ENCODE measurements around the gene NUP98. TPM values are rescaled to one million over a fixed set of nuclear protein-coding genes. Genes with fewer than 3 reads are reported as not detected.

The NUP98 gene
- total and polyA plus RNA-seq, 5 donors: 22.9 to 55.9 (median 42.7) TPM

GRCh38 chr11:3685923-3686322, 111.4 kb downstream of the NUP98 start:
- H3K4me3 ChIP-seq (ENCODE audit: low read length): no peak overlapping the region
- peak; percentile 59 to 74 for ATAC-seq
- H3K27ac ChIP-seq (ENCODE audit: low read length): no peak overlapping the region
- WGBS: 58% methylated on average over 7 of the region's 7 CpGs
- H3K27me3 ChIP-seq (ENCODE audit: control insufficient read depth, insufficient read depth): no peaks in the 10 kb centered on the region
- DNase-seq: no peak
- no peaks in the 10 kb centered on the region for H3K4me1 ChIP-seq (ENCODE audit: control insufficient read depth, insufficient read depth, low read length)
- intact Hi-C loops (cut with DNase I): no loop called here
- no peaks in the 10 kb centered on the region for H3K9me3 ChIP-seq (ENCODE audit: control insufficient read depth, low read length)

- ATAC-seq (peak in 1 of 2 donors; percentile 16), DNase-seq (no peak)
- H3K4me1 ChIP-seq (ENCODE audit: control insufficient read depth, insufficient read depth, low read length): no peaks in the 10 kb centered on the region
- 49% methylated on average over 2 of the region's 2 CpGs for WGBS
- H3K27me3 ChIP-seq (ENCODE audit: control insufficient read depth, insufficient read depth): no peaks in the 10 kb centered on the region
- H3K27ac ChIP-seq (ENCODE audit: low read length): no peak overlapping the region
- no peak overlapping the region for H3K4me3 ChIP-seq (ENCODE audit: low read length)
- intact Hi-C loops (cut with DNase I): no loop called here
- H3K9me3 ChIP-seq (ENCODE audit: control insufficient read depth, low read length): no peaks in the 10 kb centered on the region
These were observed 112.6 kb downstream of the NUP98 start for GRCh38 chr11:3684819-3685172.

- DNase-seq (no peak), ATAC-seq (no peak)
- H3K27me3 ChIP-seq (ENCODE audit: control insufficient read depth, insufficient read depth): no peaks in the 10 kb centered on the region
- no peaks in the 10 kb centered on the region for H3K9me3 ChIP-seq (ENCODE audit: control insufficient read depth, low read length)
- intact Hi-C loops (cut with DNase I): no loop called here
- 90% methylated on average over 12 of the region's 12 CpGs for WGBS
- H3K27ac ChIP-seq (ENCODE audit: low read length): no peak overlapping the region
- H3K4me1 ChIP-seq (ENCODE audit: control insufficient read depth, insufficient read depth, low read length): no peaks in the 10 kb centered on the region
- no peak overlapping the region for H3K4me3 ChIP-seq (ENCODE audit: low read length)
These were observed 113.1 kb downstream of the NUP98 start for GRCh38 chr11:3684129-3684818.

- peak; percentile 34 to 85 for ATAC-seq
- Histone ChIP-seq H3K27me3 (ENCODE audit: control insufficient read depth, insufficient read depth) (no peaks in the 10 kb centered on the region), H3K4me3 (ENCODE audit: low read length) (no peak overlapping the region), H3K4me1 (ENCODE audit: control insufficient read depth, insufficient read depth, low read length) (no peaks in the 10 kb centered on the region), H3K27ac (ENCODE audit: low read length) (peak overlapping the region; percentile 33), H3K9me3 (ENCODE audit: control insufficient read depth, low read length) (no peaks in the 10 kb centered on the region)
- peak in 2 of 3 donors; percentile 71 to 73 for DNase-seq
- WGBS: 69% methylated on average over 9 of the region's 9 CpGs
- intact Hi-C loops (cut with DNase I): no loop called here
These were observed 114.3 kb downstream of the NUP98 start for GRCh38 chr11:3683039-3683438.

GRCh38 chr11:3679077-3679476, 118.3 kb downstream of the NUP98 start:
- Histone ChIP-seq H3K9me3 (ENCODE audit: control insufficient read depth, low read length) (no peaks in the 10 kb centered on the region), H3K27ac (ENCODE audit: low read length) (no peak overlapping the region), H3K4me1 (ENCODE audit: control insufficient read depth, insufficient read depth, low read length) (no peaks in the 10 kb centered on the region), H3K27me3 (ENCODE audit: control insufficient read depth, insufficient read depth) (no peaks in the 10 kb centered on the region), H3K4me3 (ENCODE audit: low read length) (no peak overlapping the region)
- DNase-seq: no peak
- no peak for ATAC-seq
- intact Hi-C loops (cut with DNase I): no loop called here
- 96% methylated on average over 3 of the region's 3 CpGs for WGBS

- DNase-seq: no peak
- intact Hi-C loops (cut with DNase I): no loop called here
- ATAC-seq: peak in 1 of 2 donors; percentile 27
These were observed 121.4 kb downstream of the NUP98 start for GRCh38 chr11:3675971-3676370.

GRCh38 chr11:3674189-3674588, 123.2 kb downstream of the NUP98 start:
- Histone ChIP-seq H3K4me3 (ENCODE audit: low read length) (no peak overlapping the region), H3K4me1 (ENCODE audit: control insufficient read depth, insufficient read depth, low read length) (peaks cover 3% of the 10 kb centered on the region), H3K27ac (ENCODE audit: low read length) (no peak overlapping the region), H3K27me3 (ENCODE audit: control insufficient read depth, insufficient read depth) (no peaks in the 10 kb centered on the region), H3K9me3 (ENCODE audit: control insufficient read depth, low read length) (no peaks in the 10 kb centered on the region)
- intact Hi-C loops (cut with DNase I): no loop called here
- ATAC-seq (no peak), DNase-seq (no peak)
- WGBS: 100% methylated on average over 1 of the region's 1 CpG

More at GRCh38 chr11:3675971-3676370, 121.4 kb downstream of the NUP98 start:
- WGBS: 96% methylated on average over 11 of the region's 11 CpGs
- Histone ChIP-seq H3K4me1 (ENCODE audit: control insufficient read depth, insufficient read depth, low read length) (no peaks in the 10 kb centered on the region), H3K27ac (ENCODE audit: low read length) (no peak overlapping the region), H3K9me3 (ENCODE audit: control insufficient read depth, low read length) (no peaks in the 10 kb centered on the region), H3K4me3 (ENCODE audit: low read length) (no peak overlapping the region), H3K27me3 (ENCODE audit: control insufficient read depth, insufficient read depth) (no peaks in the 10 kb centered on the region)

- no peaks in the 10 kb centered on the region for H3K27me3 ChIP-seq (ENCODE audit: control insufficient read depth, insufficient read depth)
- H3K4me3 ChIP-seq (ENCODE audit: low read length): no peak within 1 kb of the TSS
- no peak within 1 kb of the TSS for H3K27ac ChIP-seq (ENCODE audit: low read length)
- no peak for DNase-seq
- peaks cover 3% of the 10 kb centered on the region for H3K4me1 ChIP-seq (ENCODE audit: control insufficient read depth, insufficient read depth, low read length)
- 79% methylated on average over 9 of the region's 9 CpGs for WGBS
- intact Hi-C loops (cut with DNase I): no loop called here
- H3K9me3 ChIP-seq (ENCODE audit: control insufficient read depth, low read length): no peaks in the 10 kb centered on the region
- no peak for ATAC-seq
These were observed 125.8 kb downstream of the NUP98 start, which contains the start of gene CHRNA10 for GRCh38 chr11:3671334-3672254. Gene CHRNA10, minus strand, starts transcription at chr11:3671384. Its CDS starts 72 bp downstream, at chr11:3671312.

- H3K4me3 ChIP-seq (ENCODE audit: low read length): no peak overlapping the region
- H3K27me3 ChIP-seq (ENCODE audit: control insufficient read depth, insufficient read depth): no peaks in the 10 kb centered on the region
- peak; percentile 37 to 44 for ATAC-seq
- no peak overlapping the region for H3K27ac ChIP-seq (ENCODE audit: low read length)
- peaks cover 3% of the 10 kb centered on the region for H3K4me1 ChIP-seq (ENCODE audit: control insufficient read depth, insufficient read depth, low read length)
- intact Hi-C loops (cut with DNase I): no loop called here
- DNase-seq: no peak
- H3K9me3 ChIP-seq (ENCODE audit: control insufficient read depth, low read length): no peaks in the 10 kb centered on the region
- WGBS: 78% methylated on average over 5 of the region's 5 CpGs
These were observed 127.6 kb downstream of the NUP98 start for GRCh38 chr11:3669742-3670183.

GRCh38 chr11:3669128-3669527, 128.2 kb downstream of the NUP98 start:
- peak in 1 of 2 donors; percentile 9 for ATAC-seq
- Histone ChIP-seq H3K9me3 (ENCODE audit: control insufficient read depth, low read length) (no peaks in the 10 kb centered on the region), H3K27ac (ENCODE audit: low read length) (no peak overlapping the region), H3K4me1 (ENCODE audit: control insufficient read depth, insufficient read depth, low read length) (peaks cover 3% of the 10 kb centered on the region), H3K27me3 (ENCODE audit: control insufficient read depth, insufficient read depth) (no peaks in the 10 kb centered on the region), H3K4me3 (ENCODE audit: low read length) (no peak overlapping the region)
- 94% methylated on average over 7 of the region's 7 CpGs for WGBS
- DNase-seq: no peak
- intact Hi-C loops (cut with DNase I): no loop called here

Data from right cardiac atrium (tissue), 5 donors.